Stimulated activated CD8-positive, alpha-beta memory T cell treated with anti-CD3 and anti-CD28 coated beads, Interleukin-2, amount 100 ng/mL, for 1 hour (primary cell): ENCODE results near the gene RPGR.

Experiments used
- DNase-seq, 2 donors: peaks; one replicate each; pipeline ENCODE4 v3.0.0-alpha.2; 2020; ENCODE audit warnings: low read depth in 2 of 2

RPGR gene

DNA sequence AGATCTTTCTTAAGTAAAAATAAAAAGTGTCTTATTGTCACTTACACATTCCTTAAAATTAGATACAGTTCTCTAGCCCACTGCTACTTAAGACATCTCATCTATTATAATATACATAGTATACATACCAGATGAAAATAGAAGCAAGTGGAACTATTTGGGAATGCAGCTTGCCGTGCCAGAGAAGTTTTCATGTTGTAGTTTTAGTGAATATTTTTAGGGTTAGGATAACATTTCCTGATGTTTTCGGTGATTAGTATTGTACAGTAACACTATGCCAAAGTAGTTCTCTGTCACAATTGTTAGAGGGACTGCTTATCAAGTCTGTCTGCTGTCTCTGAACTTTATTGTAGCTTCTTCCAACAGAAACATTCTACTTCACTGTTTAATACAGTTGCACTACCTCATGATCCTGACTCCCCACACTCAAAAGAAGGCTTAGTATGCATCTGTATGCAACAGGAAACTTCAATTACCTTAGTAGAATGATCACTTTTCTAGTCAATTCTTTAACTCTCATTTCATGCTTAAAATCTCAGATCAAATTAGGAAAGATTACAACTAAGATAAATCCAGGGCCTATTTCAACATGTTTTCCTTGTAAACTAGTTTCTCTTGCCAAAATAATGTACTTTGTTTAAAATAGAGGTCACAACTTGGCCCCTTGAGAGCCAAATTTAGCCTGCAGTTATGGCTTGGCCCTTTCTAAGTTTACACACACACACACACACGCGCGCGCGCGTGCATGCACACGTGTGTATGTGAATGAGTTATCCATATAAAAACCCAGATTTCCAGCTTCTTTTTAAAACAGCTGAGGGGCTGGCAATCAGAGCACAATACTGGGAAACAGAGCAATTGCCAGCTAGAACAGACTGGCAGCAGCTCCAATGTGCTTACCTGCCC is 64.3 kb downstream of the RPGR start:
- no peak for DNase-seq

GRCh38 chrX:38260231-38260630 is 67.1 kb downstream of the RPGR start:
- DNase-seq = no peak

DNA sequence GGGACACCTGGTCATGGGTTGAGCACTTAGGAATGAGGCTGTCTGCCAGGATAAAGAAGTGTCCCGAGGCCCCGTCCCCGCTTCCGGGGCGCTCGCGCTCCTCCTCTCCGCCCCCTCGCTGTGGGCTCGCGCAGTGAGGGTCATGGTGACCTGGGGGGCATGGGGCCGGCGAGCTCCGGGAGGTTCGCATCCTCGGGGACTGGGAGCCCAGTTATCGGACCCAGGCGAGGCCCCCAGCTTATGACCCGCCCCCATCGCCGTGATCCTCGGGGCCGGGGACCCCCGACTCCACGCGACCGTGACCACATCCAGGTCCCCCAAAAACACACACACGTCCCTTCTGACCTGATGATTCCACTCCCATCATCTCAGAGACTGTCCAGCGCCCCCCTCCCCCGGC is 71.3 kb downstream of the RPGR start:
- DNase-seq = no peak

- no peak for DNase-seq
Observed at GRCh38 chrX:38249965-38250364, 77.3 kb downstream of the RPGR start.

DNA sequence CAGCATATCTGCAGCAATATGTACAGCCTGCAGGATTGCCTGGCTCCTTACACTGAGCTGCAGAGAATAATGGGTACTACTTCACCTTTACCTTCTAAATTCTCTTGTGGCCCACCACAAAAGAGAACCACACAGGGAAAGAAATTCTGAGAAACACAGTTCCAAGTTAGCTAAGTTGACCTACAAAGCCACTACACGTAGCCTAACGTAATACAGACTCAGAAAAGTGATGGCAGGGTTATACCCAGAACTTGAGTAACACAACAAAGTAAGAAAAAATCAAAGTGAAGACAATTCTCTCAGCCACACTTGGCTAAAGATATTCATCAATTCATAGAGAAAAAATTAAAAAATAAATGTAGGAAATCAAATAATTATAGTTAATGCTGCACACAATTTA is 80.3 kb downstream of the RPGR start:
- DNase-seq = no peak

DNA sequence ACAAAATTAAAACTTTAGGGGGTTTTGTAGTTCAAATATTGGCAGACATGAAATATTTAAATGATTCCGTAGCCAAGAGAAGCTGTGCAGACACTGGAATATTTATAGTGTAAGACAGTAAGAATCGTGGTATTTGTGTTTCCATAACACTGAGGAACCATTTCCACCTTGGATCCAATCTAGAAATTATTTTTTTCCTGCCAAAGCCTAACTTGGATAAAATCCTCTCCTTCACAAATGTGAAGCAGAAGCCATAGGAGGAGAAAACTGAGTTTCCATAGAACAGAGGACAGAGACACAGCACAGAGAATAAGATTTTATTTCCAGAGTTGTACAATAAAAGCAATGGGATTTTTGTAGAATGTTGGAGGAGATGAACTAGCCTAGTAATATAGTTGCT is 86.8 kb downstream of the RPGR start:
- no peak for DNase-seq

GRCh38 chrX:38236901-38237615 is 90.3 kb downstream of the RPGR start:
- DNase-seq = no peak

DNA sequence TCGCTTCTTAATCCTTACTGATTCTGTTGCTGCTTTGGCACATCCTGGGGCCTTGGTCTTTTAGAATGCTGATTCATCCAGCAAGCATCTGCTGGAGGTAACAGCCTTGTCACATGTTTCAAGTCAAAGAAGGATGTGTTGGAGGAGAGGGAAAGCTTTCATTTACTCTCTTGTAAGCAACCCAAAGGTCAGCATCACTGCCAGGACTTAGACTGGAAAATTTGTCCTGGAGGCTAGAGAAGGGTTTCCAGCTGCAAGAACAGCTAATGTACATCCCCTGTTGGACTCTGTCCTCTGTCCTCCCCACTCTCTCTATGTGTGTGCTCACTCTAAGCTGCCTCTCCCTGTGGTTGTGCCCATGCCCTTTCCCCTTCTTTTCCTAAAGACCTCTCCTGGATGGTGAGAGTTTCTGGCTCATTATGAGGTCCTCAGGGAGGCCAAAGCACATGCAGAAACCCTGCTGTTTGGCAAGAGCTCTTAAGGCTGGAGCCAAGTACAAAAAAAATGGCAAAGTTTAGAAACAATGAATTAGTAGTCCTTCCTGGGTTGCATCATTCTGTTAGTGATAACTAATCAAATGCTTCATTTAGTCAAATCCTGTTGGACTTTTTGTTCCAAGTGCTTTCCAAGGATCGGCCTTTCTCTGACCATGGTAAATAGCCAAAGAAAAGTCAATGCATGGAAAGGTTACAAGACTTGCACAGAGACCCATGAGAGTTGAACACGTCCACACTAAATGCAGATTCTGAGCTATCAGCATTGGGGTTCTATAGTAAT is 93.2 kb downstream of the RPGR start:
- no peak for DNase-seq

- DNase-seq = no peak
Observed at GRCh38 chrX:38232079-38232686, 95.1 kb downstream of the RPGR start.

DNA sequence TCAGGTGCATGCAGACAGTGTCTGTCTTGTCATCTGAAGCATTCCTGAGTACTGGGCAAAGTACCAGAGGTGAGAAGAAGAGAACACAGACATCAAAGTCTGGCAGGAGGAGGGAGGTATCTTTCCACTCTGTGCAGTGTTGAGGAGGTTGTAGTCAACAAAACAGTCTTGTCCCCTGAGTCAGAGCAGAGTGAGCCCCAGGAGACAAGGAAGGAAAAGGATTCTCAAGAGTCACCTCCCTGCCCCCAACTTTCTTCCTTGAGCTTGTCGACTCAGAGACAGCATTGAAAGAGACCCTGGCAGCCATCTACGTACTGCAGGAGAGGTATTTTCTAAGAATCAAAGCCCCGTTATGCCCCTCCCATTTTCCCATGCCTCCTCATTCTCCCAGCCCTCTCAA is 102.2 kb downstream of the RPGR start:
- no peak for DNase-seq

- DNase-seq = no peak
Observed at GRCh38 chrX:38224160-38224559, 103.1 kb downstream of the RPGR start.

DNA sequence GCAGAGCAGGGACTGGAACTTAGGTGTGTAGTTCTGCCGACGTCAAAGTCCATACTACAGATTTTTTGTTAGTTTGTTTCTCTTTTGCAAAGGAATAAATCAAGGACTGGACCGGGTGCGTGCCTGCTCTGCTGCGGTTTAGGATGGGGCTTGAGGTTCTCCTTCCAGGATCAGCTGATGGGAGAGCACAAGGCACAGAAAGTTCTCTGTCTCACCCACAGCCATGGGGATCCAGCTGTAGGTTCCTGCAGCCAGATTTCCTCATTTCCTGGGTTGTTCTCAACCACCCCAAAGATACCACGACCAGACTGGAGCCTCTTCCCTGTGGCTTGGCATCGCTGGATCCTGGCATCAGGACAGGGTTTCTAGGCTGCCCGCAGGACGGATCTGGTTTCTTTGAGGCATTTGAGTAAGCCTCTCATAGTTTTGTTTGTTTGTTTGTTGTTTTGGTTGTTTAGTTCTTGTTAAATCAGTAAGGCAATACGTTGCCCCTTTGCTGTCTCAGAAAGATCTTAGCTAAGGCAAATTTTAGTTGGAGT is 105.8 kb downstream of the RPGR start:
- DNase-seq = no peak

- no peak for DNase-seq
Observed at GRCh38 chrX:38220415-38221390, 106.6 kb downstream of the RPGR start, which contains the start of gene SRPX. TSS of gene SRPX (minus strand) at chrX:38220871. CDS start at chrX:38220792, 79 bp downstream.

- DNase-seq = no peak
Observed at GRCh38 chrX:38220024-38220414, 107.3 kb downstream of the RPGR start.
